NCI-H460 (cell line): ENCODE results near the gene PROCA1. TPM values are rescaled to one million over a fixed set of nuclear protein-coding genes. Genes with fewer than 3 reads are reported as not detected.
A peak's percentile ranks its signal among the peaks of the same experiment; 100 is the strongest.
"Not testable (repeated sequence)": the region's sequence is repeated elsewhere in the genome, so short reads cannot be mapped to it uniquely, and the experiment has no call there.

Experiments
- DNase-seq: peaks from one replicate; pipeline ENCODE4 v3.0.0-alpha.2; 2016; ENCODE audit warnings: low read depth; ENCODE audit errors: extremely low read depth
- small RNA-seq, 2 experiments: library from RNA; depleted of rRNA; stranded (forward); fragments of <200 nt; gene quantifications; one replicate each; pipeline ENCODE3, GENCODE V24; 2014
- total RNA-seq: library from RNA; depleted of rRNA; stranded (reverse); fragments of >200 nt; shearing (Covaris generic); gene quantifications from 2 replicates; pipeline ENCODE4 v1.2.3, GENCODE V29; 2014; rRNA removed

Gene PROCA1
- total RNA-seq, 1 experiment from 2014 or later, result 3.4 TPM

GRCh38 chr17:28686296-28686695 lies 25.4 kb downstream of the PROCA1 start:
- no peak for DNase-seq

- DNase-seq, result no peak
These were observed 26.3 kb downstream of the PROCA1 start for GRCh38 chr17:28685366-28685765.

GRCh38 chr17:28684963-28685362 lies 26.7 kb downstream of the PROCA1 start:
- DNase-seq, result peak; percentile 74

GRCh38 chr17:28682655-28683054 lies 29.0 kb downstream of the PROCA1 start:
- DNase-seq, result no peak

- peak; percentile 18 for DNase-seq
These were observed 35.7 kb downstream of the PROCA1 start for GRCh38 chr17:28675980-28676379.

- DNase-seq, result no peak
These were observed 36.2 kb downstream of the PROCA1 start for GRCh38 chr17:28675490-28675889.

GRCh38 chr17:28669918-28670317 lies 41.8 kb downstream of the PROCA1 start:
- DNase-seq, result no peak

- no peak for DNase-seq
These were observed 43.8 kb downstream of the PROCA1 start for GRCh38 chr17:28667870-28668269.

GRCh38 chr17:28665994-28666393 lies 45.7 kb downstream of the PROCA1 start:
- no peak for DNase-seq

GRCh38 chr17:28663723-28664122 lies 48.0 kb downstream of the PROCA1 start:
- DNase-seq, result no peak

- DNase-seq, result no peak
These were observed 49.2 kb downstream of the PROCA1 start for GRCh38 chr17:28662527-28662829.

- DNase-seq, result peak; percentile 78
These were observed 49.8 kb downstream of the PROCA1 start, which contains the start of the genes SDF2 and SUPT6H for GRCh38 chr17:28661635-28662526. Gene SDF2 (minus strand): TSS chr17:28661906. CDS start chr17:28661876, 30 bp downstream. Gene SUPT6H (plus strand): TSS chr17:28662205. CDS start chr17:28673402, 11,197 bp downstream.

- not testable (repeated sequence) for DNase-seq
These were observed 52.2 kb downstream of the PROCA1 start for GRCh38 chr17:28659497-28659881.

- not testable (repeated sequence) for DNase-seq
These were observed 52.8 kb downstream of the PROCA1 start for GRCh38 chr17:28658766-28659496.

- not testable (repeated sequence) for DNase-seq
These were observed 53.3 kb downstream of the PROCA1 start for GRCh38 chr17:28658342-28658741.

GRCh38 chr17:28657756-28658155 lies 53.9 kb downstream of the PROCA1 start:
- no peak for DNase-seq

- no peak for DNase-seq
These were observed 56.5 kb downstream of the PROCA1 start for GRCh38 chr17:28655160-28655559.

Small RNA genes within 50 kb of the gene (small RNA-seq; reads per million reads assigned to genes)
- 0 reads per million in 2 experiments for gene SNORD42A
- gene SNORD42B, result 0.06 to 0.10 reads per million in 2 experiments
- gene SNORD4A, result 0 reads per million in 2 experiments
- gene SNORD4B, result 0 reads per million in 2 experiments

Other genes with a start within 250 kb of the PROCA1 start
- gene SLC13A2, start 238.2 kb downstream of the PROCA1 start, total RNA-seq, result not detected in 2 replicates
- gene FOXN1, start 205.5 kb downstream of the PROCA1 start, total RNA-seq, result 0.17 TPM in 1 of 2 replicates, not detected in the other
- gene UNC119, start 159.3 kb downstream of the PROCA1 start, total RNA-seq, result 23.6 and 24.2 TPM in 2 replicates
- 48.2 and 57.7 TPM in 2 replicates for gene PIGS, start 140.4 kb downstream of the PROCA1 start, total RNA-seq
- 27.9 and 37.3 TPM in 2 replicates for gene ALDOC, start 135.0 kb downstream of the PROCA1 start, total RNA-seq
- 56.3 and 56.8 TPM in 2 replicates for gene SPAG5, start 112.9 kb downstream of the PROCA1 start, total RNA-seq
- 13.1 and 19.9 TPM in 2 replicates for gene RSKR, start 97.7 kb downstream of the PROCA1 start, total RNA-seq
- 109 and 134 TPM in 2 replicates for gene BLTP2, start 66.7 kb downstream of the PROCA1 start, total RNA-seq
- gene SDF2, start 50.0 kb downstream of the PROCA1 start, total RNA-seq, result 49.5 and 52.6 TPM in 2 replicates
- gene SUPT6H, start 49.7 kb downstream of the PROCA1 start, total RNA-seq, result 26.7 and 33.3 TPM in 2 replicates
- 170 and 179 TPM in 2 replicates for gene RAB34, start 6.0 kb upstream of the PROCA1 start, total RNA-seq
- gene RPL23A, start 8.1 kb upstream of the PROCA1 start, total RNA-seq, result 1,295 and 1,608 TPM in 2 replicates
- 27.9 and 32.4 TPM in 2 replicates for gene TLCD1, start 14.3 kb upstream of the PROCA1 start, total RNA-seq
- 1.9 and 2.5 TPM in 2 replicates for gene NEK8, start 16.9 kb upstream of the PROCA1 start, total RNA-seq
- 79.4 and 83.4 TPM in 2 replicates for gene TRAF4, start 32.1 kb upstream of the PROCA1 start, total RNA-seq
- gene FAM222B, start 130.9 kb upstream of the PROCA1 start, total RNA-seq, result 8.1 and 9.4 TPM in 2 replicates
- gene ERAL1, start 143.1 kb upstream of the PROCA1 start, total RNA-seq, result 30.9 and 43.6 TPM in 2 replicates
- 29.2 and 30.7 TPM in 2 replicates for gene FLOT2, start 185.8 kb upstream of the PROCA1 start, total RNA-seq
- 5.1 and 5.6 TPM in 2 replicates for gene DHRS13, start 191.2 kb upstream of the PROCA1 start, total RNA-seq
- 13.9 and 14.7 TPM in 2 replicates for gene PHF12, start 239.6 kb upstream of the PROCA1 start, total RNA-seq